WTC11 (cell line): ENCODE results near the gene FGF22.

ENCODE experiments used
- CTCF ChIP-seq: fragments of 200-600 bp; IDR thresholded peaks from 2 replicates; pipeline ENCODE4 v1.8.0; 2022; ENCODE audit warnings: antibody characterized with exemption
- FOXK1 ChIP-seq: sonication (generic); formaldehyde crosslinking; IDR thresholded peaks from 2 replicates; pipeline ENCODE4 v1.8.0; 2022; ENCODE audit warnings: mild to moderate bottlenecking, moderate library complexity, missing genetic modification reagents
- TEAD1 ChIP-seq: sonication (generic); formaldehyde crosslinking; IDR thresholded peaks from 2 replicates; pipeline ENCODE4 v1.8.0; 2022; ENCODE audit warnings: mild to moderate bottlenecking, missing genetic modification reagents
- ZNF512 ChIP-seq: sonication (generic); formaldehyde crosslinking; IDR thresholded peaks from 2 replicates; pipeline ENCODE4 v1.8.1; 2022; ENCODE audit warnings: missing genetic modification reagents, borderline replicate concordance

- TF ChIP-seq FOXK1 (CRISPR knock-in tag) (no peak), CTCF (no peak), ZNF512 (CRISPR knock-in tag) (no peak), TEAD1 (CRISPR knock-in tag) (no peak)
Observed at GRCh38 chr19:641702-642101, 2.0 kb downstream of the FGF22 start.
